Motor neuron (in vitro differentiated cells): Measurements from ENCODE around the gene TMEM248. TPM values are rescaled to one million over a fixed set of nuclear protein-coding genes. Genes with fewer than 3 reads are reported as not detected.
"Not testable (repeated sequence)": the region's sequence is repeated elsewhere in the genome, so short reads cannot be mapped to it uniquely, and the experiment has no call there.

ENCODE experiments used
- ATAC-seq, 8 experiments: fragments of 200-7000 bp; cut with Tn5 transposase; replicated peaks in 6 of 8; 2 replicates each; pipeline ENCODE4 v1.8.0; 2021; ENCODE audit warnings: mild to moderate bottlenecking in 8 of 8, moderate library complexity in 8 of 8
- H3K27ac ChIP-seq, 2 donors: fragments of 250-450 bp; sonication (Bioruptor Pico); 2 replicates each; pipeline ENCODE4 v1.9.0; 2021; ENCODE audit warnings: antibody characterized with exemption in 2 of 2, mild to moderate bottlenecking in 2 of 2, moderate library complexity in 1 of 2
- H3K4me1 ChIP-seq, 2 donors: fragments of 250-450 bp; sonication (Bioruptor Pico); replicated peaks in 1 of 2; 2 replicates each; pipeline ENCODE4 v1.6.1; 2021; ENCODE audit warnings: antibody characterized with exemption in 2 of 2, mild to moderate bottlenecking in 2 of 2, moderate library complexity in 1 of 2
- H3K4me3 ChIP-seq, 5 donors: fragments of 250-450 bp; sonication (Bioruptor Pico); 2 replicates each; pipeline ENCODE4 v1.9.0; 2021; ENCODE audit warnings: antibody characterized with exemption in 5 of 5, mild to moderate bottlenecking in 5 of 5, moderate library complexity in 4 of 5
- WGBS, 10 experiments: fragments of 450-650 bp; shearing (Covaris generic); methylation state at CpG; one replicate each; pipeline ENCODE4 v1.0.0; 2022; 5-methylcytosine and 5-hydroxymethylcytosine counted together
- in situ Hi-C, 9 experiments: fragments of 400-800 bp; cut with MboI; loops; one replicate each; pipeline ENCODE4 v1.15.0; 2021; ENCODE audit warnings: low sequenced_read_pairs in 9 of 9, low pct_unique_long_range_greater_than_20kb in 2 of 9; ENCODE audit not compliant: unreplicated experiment in 9 of 9
- total RNA-seq, 8 experiments: library from RNA; unstranded; fragments of 300-600 nt; gene quantifications; 2 replicates each; pipeline versions ENCODE4 v1.2.3 to v1.2.4, GENCODE V29; 2022

The TMEM248 gene
- total RNA-seq, 8 experiments from 2014 or later: 25.4 to 78.6 (median 41.7) TPM

GRCh38 chr7:66913118-66914037 lies 7.6 kb upstream of the TMEM248 start:
- peak in 1 of 8 experiments; percentile 56 for ATAC-seq
- in situ Hi-C loops: no loop called here
- WGBS, 10 experiments: 27 to 93% (median 79%) methylated on average over 2 to 8 of the region's 12 CpGs
- Histone ChIP-seq H3K4me1 (no peaks in the 10 kb centered on the region), H3K4me3 (no peak overlapping the region), H3K27ac (no peak overlapping the region)

GRCh38 chr7:66917904-66918303 lies 3.1 kb upstream of the TMEM248 start:
- WGBS, 10 experiments: 65 to 100% (median 91%) methylated on average over 1 to 7 of the region's 7 CpGs; no CpG with 5 or more reads in 1 of the 10 experiments
- H3K4me3 ChIP-seq, in situ Hi-C loops, H3K4me1 ChIP-seq, H3K27ac ChIP-seq, ATAC-seq: not testable (repeated sequence)

GRCh38 chr7:66919304-66919703 lies 1.7 kb upstream of the TMEM248 start:
- no peak for ATAC-seq
- in situ Hi-C loops: no loop called here
- WGBS, 10 experiments: 75 to 100% (median 100%) methylated on average over 1 of the region's 1 CpG; no CpG with 5 or more reads in 6 of the 10 experiments
- no peak overlapping the region for H3K27ac ChIP-seq
- H3K4me3 ChIP-seq: no peak overlapping the region
- H3K4me1 ChIP-seq: peaks cover 6 to 13% of the 10 kb centered on the region in 2 donors

GRCh38 chr7:66919704-66920103 lies 1.3 kb upstream of the TMEM248 start:
- Histone ChIP-seq H3K27ac (no peak overlapping the region), H3K4me1 (peaks cover 6 to 13% of the 10 kb centered on the region in 2 donors), H3K4me3 (no peak overlapping the region)
- in situ Hi-C loops: no loop called here
- WGBS, 10 experiments: 87 to 100% (median 90%) methylated on average over 1 to 4 of the region's 4 CpGs; no CpG with 5 or more reads in 4 of the 10 experiments
- no peak for ATAC-seq

GRCh38 chr7:66920256-66920655 lies 769 bp upstream of the TMEM248 start:
- Histone ChIP-seq H3K4me1 (peaks cover 6 to 13% of the 10 kb centered on the region in 2 donors), H3K4me3 (peak overlapping the region; percentile 66 to 96 (median 84)), H3K27ac (peak overlapping the region; percentile 67 to 97)
- ATAC-seq: no peak
- in situ Hi-C loops: no loop called here
- 67 to 100% (median 85%) methylated on average over 1 to 3 of the region's 3 CpGs; no CpG with 5 or more reads in 4 of the 10 experiments for WGBS, 10 experiments

GRCh38 chr7:66921396-66921917 lies 432 bp downstream of the TMEM248 start:
- H3K27ac ChIP-seq: peak overlapping the region; percentile 82 to 97
- peaks cover 6 to 13% of the 10 kb centered on the region in 2 donors for H3K4me1 ChIP-seq
- WGBS, 10 experiments: 0 to 3% (median 0%) methylated on average over 1 to 7 of the region's 47 CpGs; no CpG with 5 or more reads in 5 of the 10 experiments
- in situ Hi-C loops: no loop called here
- peak; percentile 31 to 65 (median 60) for ATAC-seq
- peak overlapping the region; percentile 66 to 96 (median 84) for H3K4me3 ChIP-seq

GRCh38 chr7:66921918-66922486 lies 977 bp downstream of the TMEM248 start:
- ATAC-seq: peak in 2 of 8 experiments; percentile 2 to 3
- Histone ChIP-seq H3K4me3 (peak overlapping the region; percentile 66 to 96 (median 84)), H3K4me1 (peaks cover 6 to 13% of the 10 kb centered on the region in 2 donors), H3K27ac (peak overlapping the region; percentile 82 to 97)
- WGBS, 10 experiments: 4 to 64% (median 21%) methylated on average over 2 to 13 of the region's 15 CpGs; no CpG with 5 or more reads in 2 of the 10 experiments
- in situ Hi-C loops: no loop called here

- in situ Hi-C loops: no loop called here
- peaks cover 6 to 11% of the 10 kb centered on the region in 2 donors for H3K4me1 ChIP-seq
- H3K27ac ChIP-seq: no peak overlapping the region
- no peak overlapping the region for H3K4me3 ChIP-seq
- no peak for ATAC-seq
- WGBS, 10 experiments: 58 to 100% (median 92%) methylated on average over 1 to 3 of the region's 3 CpGs; no CpG with 5 or more reads in 1 of the 10 experiments
Observed at GRCh38 chr7:66925255-66925654, 4.2 kb downstream of the TMEM248 start.

- 75 to 96% (median 89%) methylated on average over 1 to 6 of the region's 7 CpGs for WGBS, 10 experiments
- H3K4me1 ChIP-seq: peaks cover 4 to 8% of the 10 kb centered on the region in 2 donors
- ATAC-seq: no peak
- in situ Hi-C loops: no loop called here
- H3K4me3 ChIP-seq: no peak overlapping the region
- H3K27ac ChIP-seq: no peak overlapping the region
Observed at GRCh38 chr7:66927348-66927948, 6.4 kb downstream of the TMEM248 start.

GRCh38 chr7:66928388-66928787 lies 7.4 kb downstream of the TMEM248 start:
- 90 to 100% (median 97%) methylated on average over 1 to 4 of the region's 4 CpGs; no CpG with 5 or more reads in 1 of the 10 experiments for WGBS, 10 experiments
- in situ Hi-C loops: no loop called here
- H3K4me1 ChIP-seq: no peaks in the 10 kb centered on the region
- no peak overlapping the region for H3K27ac ChIP-seq
- no peak for ATAC-seq
- H3K4me3 ChIP-seq: no peak overlapping the region

- Histone ChIP-seq H3K27ac (no peak overlapping the region), H3K4me3 (no peak overlapping the region), H3K4me1 (no peaks in the 10 kb centered on the region)
- 88 to 100% (median 92%) methylated on average over 1 to 7 of the region's 8 CpGs for WGBS, 10 experiments
- no peak for ATAC-seq
- in situ Hi-C loops: no loop called here
Observed at GRCh38 chr7:66929165-66929564, 8.1 kb downstream of the TMEM248 start.

- in situ Hi-C loops: no loop called here
- Histone ChIP-seq H3K4me3 (no peak overlapping the region), H3K27ac (no peak overlapping the region), H3K4me1 (no peaks in the 10 kb centered on the region)
- 80 to 100% (median 98%) methylated on average over 1 to 4 of the region's 5 CpGs; no CpG with 5 or more reads in 2 of the 10 experiments for WGBS, 10 experiments
- no peak for ATAC-seq
Observed at GRCh38 chr7:66929935-66930334, 8.9 kb downstream of the TMEM248 start.
